GM21529 (cell line): Measurements from ENCODE around the gene METRNL.
"Not testable (repeated sequence)": the region's sequence is repeated elsewhere in the genome, so short reads cannot be mapped to it uniquely, and the experiment has no call there.

Source experiments
- ATAC-seq: cut with Tn5 transposase; IDR thresholded peaks from one replicate; pipeline ENCODE4 v1.9.1; 2021; ENCODE audit not compliant: unreplicated experiment

The METRNL gene

DNA sequence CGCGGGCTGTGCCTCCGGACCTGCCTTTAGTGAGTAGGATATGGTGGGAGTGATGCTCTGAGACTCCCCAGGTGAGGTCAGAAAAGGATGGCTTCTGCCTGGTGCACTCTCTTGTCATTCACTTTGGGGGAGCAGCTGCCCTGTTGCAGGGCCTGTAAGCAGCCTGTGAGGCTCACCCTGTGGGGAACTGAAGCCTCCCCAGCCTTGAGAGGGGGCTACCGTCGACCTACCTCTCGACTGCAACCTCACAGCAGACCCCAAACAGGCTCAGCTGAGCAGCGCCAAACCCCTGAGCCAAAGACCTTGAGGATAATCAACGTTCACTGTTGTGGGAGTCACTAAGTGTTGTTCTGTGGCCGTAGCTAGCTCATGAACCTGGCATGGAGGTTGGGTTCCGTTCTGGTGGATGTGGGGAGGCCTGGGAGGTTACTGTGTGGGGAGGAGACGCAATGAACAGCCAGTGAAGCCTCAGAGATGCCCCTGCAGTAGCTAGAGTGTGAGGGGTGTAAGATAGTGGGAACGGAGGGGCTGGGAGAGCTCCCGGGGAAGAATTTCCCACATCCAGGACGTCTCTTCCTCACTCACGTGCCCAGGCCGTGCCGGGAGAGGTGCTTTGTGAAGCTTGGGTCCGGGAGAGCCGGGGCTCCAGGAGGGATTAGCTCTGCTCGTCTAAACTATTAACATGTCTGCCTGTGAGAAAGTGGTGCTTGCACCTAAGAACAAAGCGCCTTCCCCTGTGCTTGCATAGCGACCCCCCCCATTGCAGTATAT, 38.8 kb downstream of the METRNL start:
- ATAC-seq: no peak

- peak; percentile 75 for ATAC-seq
These were observed 40.8 kb downstream of the METRNL start for GRCh38 chr17:83119987-83120864.

DNA sequence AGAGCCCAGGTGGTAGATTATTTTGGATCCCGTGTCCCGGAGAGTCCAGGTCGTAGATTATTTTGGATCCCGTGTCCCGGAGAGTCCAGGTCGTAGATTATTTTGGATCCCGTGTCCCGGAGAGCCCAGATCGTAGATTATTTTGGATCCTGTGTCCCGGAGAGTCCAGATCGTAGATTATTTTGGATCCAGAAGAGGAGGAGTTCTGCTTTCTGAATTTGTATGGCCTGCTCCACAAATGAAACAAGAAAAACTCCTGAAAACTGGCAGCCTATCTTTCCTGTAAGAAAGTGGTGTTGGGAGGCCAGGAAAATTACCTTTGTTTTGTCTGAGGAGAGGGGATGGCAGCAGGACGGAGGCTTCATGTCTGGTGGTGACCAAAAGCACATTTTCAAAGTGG, 42.1 kb downstream of the METRNL start:
- ATAC-seq: not testable (repeated sequence)

- no peak for ATAC-seq
These were observed 42.8 kb downstream of the METRNL start for GRCh38 chr17:83121921-83122820.

- no peak for ATAC-seq
These were observed 43.4 kb downstream of the METRNL start for GRCh38 chr17:83122834-83123233.

GRCh38 chr17:83123896-83124801, 44.7 kb downstream of the METRNL start:
- no peak for ATAC-seq

GRCh38 chr17:83124871-83125514, 45.6 kb downstream of the METRNL start:
- no peak for ATAC-seq

- ATAC-seq: no peak
These were observed 46.3 kb downstream of the METRNL start for GRCh38 chr17:83125515-83126274.

DNA sequence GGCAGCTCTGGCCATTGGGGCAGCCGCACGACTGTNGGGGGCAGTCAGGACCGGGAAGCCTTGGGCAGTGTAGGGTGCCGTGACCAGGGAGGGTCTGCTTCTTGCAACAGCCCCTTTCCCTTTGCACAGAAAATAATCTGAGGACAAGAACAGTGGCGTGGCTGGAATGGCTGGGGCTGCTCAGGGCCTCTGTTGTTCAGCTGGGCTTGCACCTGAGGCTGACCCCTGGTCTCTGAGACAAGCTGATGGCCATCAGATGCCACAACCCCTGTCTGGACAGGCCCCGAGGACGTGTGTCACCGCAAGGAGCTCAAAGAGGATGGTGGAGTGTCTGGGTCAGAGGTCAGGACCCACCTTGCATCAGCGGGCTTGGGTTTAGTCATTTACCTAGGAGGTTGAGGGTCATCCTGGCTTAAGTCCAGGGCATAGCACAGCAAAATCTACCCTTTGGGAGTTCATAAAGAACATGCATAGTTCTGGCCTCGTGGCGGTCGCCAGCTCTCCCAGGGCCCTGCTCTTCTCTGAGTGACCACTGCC, 46.9 kb downstream of the METRNL start:
- ATAC-seq: no peak

DNA sequence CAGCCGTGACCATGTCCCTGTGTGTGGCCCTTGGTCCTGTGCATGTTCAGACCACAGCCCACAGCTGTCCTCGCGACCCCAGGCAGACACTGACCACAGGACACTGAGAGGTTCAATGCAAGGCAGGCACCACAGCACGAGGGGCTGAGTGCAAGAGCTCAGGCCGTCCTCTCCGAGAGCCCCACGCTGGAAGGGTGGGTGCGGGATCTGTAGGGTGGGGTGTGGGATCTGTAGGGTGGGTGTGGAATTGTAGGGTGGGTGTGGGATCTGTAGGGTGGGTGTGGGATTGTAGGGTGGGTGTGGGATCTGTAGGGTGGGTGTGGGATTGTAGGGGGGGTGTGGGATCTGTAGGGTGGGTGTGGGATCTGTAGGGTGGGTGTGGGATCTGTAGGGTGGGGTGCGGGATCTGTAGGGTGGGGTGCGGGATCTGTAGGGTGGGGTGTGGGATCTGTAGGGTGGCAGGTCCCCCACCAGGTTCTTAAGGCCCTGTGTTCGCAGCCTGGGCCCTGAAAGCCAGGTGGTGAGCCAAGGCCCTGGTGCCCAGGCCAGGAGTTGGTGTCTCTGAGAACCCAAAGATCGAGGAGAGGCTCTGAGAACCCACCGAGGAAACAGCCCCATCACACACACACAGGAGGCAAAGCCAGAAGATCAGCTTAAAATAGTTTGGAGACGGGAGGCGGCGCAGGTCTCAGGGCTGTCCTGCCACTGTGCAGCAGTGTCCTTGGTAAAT, 48.2 kb downstream of the METRNL start:
- ATAC-seq: no peak

- ATAC-seq: no peak
These were observed 49.2 kb downstream of the METRNL start for GRCh38 chr17:83128306-83129240.

- no peak for ATAC-seq
These were observed 50.3 kb downstream of the METRNL start for GRCh38 chr17:83129676-83130075.

DNA sequence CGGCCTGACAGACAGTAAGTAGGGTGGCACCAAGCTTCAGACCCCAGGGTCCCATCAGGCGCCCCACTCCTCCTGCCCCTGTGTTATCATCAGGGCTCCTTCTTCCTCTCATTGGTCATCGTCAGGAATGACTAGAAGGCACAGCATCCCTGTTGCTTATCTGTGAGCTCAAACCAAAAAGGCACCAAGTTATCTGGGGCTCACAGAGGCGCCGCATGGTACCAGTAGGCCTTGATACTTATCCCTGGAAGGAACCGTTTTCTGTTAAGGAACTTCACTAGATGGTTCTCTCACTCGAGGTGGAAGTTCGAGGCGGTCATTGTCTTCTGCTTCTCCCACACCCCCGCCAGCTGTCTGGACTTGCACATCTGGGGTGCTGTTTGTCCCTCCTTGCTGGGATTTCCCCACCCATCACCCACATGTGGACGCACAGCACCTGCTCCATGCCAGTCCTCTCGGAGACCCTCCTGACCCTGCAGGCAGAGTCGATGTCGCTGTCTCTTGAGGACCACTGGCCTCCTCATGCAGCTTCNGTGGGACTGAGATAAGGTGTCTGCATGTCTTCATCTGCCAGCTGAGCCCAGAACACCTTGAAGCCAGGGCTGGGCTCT, 52.1 kb downstream of the METRNL start:
- ATAC-seq: no peak

DNA sequence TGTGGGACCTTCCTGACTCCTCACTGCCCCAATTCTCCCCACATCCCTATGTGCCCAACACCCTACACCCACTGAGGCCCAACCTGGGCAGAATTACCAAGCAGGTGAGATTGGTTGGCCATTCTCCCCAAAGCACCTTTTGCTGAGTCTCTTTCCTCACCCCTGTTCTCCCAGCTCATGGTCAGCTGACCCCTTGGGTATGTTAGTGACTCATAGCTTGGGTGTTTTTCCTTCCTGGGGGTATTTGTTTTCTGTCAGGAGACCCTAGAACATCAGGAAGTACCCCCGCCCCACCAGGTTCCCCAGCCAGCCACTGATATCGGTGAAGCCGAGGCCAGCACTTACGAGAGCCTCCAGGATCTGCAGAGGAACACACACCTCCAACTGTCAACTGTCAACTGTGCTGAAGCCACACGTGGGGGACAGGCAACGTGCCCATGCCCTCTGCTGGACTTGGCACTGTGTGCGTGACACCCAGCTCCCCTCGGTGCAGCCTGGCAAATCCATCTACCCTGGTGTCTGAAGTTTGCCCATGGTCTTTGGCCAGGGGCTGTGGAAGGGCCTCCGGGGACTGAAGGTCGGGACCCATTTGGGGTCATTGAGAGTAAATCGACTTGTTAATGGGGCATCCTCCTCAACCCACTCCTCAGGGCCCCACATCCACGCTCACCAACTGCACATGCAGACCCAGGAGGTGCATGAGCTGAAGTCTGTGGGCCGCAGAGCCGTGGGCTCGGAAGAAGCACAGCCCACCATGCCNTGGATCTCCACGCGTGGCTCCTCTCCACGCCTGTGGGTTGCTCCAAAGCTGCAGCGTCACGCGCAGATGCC, 53.1 kb downstream of the METRNL start:
- ATAC-seq: no peak

- ATAC-seq: no peak
These were observed 54.1 kb downstream of the METRNL start for GRCh38 chr17:83133302-83134121.
